HG03565 (cell line): ENCODE measurements around the gene TBCD.
"Not testable (repeated sequence)": the region's sequence is repeated elsewhere in the genome, so short reads cannot be mapped to it uniquely, and the experiment has no call there.

Source experiments
- ATAC-seq: cut with Tn5 transposase; IDR thresholded peaks from one replicate; pipeline ENCODE4 v1.9.1; 2021; ENCODE audit warnings: mild to moderate bottlenecking, moderate library complexity; ENCODE audit not compliant: unreplicated experiment

Gene TBCD

GRCh38 chr17:82756166-82756565 lies 4.3 kb downstream of the TBCD start:
- no peak for ATAC-seq

- ATAC-seq = no peak
Measured at GRCh38 chr17:82765371-82765770, 13.5 kb downstream of the TBCD start.

GRCh38 chr17:82767041-82767754 lies 15.3 kb downstream of the TBCD start:
- ATAC-seq = no peak

- no peak for ATAC-seq
Measured at GRCh38 chr17:82769041-82769440, 17.2 kb downstream of the TBCD start.

- ATAC-seq = no peak
Measured at GRCh38 chr17:82772026-82772425, 20.2 kb downstream of the TBCD start.

- ATAC-seq = not testable (repeated sequence)
Measured at GRCh38 chr17:82774456-82774855, 22.6 kb downstream of the TBCD start.

- no peak for ATAC-seq
Measured at GRCh38 chr17:82775001-82775823, 23.3 kb downstream of the TBCD start.

GRCh38 chr17:82776454-82776853 lies 24.6 kb downstream of the TBCD start:
- no peak for ATAC-seq

GRCh38 chr17:82777778-82778375 lies 26.0 kb downstream of the TBCD start:
- not testable (repeated sequence) for ATAC-seq

GRCh38 chr17:82779541-82779940 lies 27.7 kb downstream of the TBCD start:
- no peak for ATAC-seq

GRCh38 chr17:82780195-82780594 lies 28.3 kb downstream of the TBCD start:
- no peak for ATAC-seq

- ATAC-seq = no peak
Measured at GRCh38 chr17:82780971-82781893, 29.4 kb downstream of the TBCD start.

GRCh38 chr17:82781894-82782274 lies 30.0 kb downstream of the TBCD start:
- ATAC-seq = no peak

GRCh38 chr17:82782657-82783207 lies 30.9 kb downstream of the TBCD start:
- no peak for ATAC-seq

GRCh38 chr17:82783498-82783897 lies 31.6 kb downstream of the TBCD start:
- no peak for ATAC-seq

- not testable (repeated sequence) for ATAC-seq
Measured at GRCh38 chr17:82785581-82785980, 33.7 kb downstream of the TBCD start.

GRCh38 chr17:82786427-82786826 lies 34.6 kb downstream of the TBCD start:
- ATAC-seq = no peak

GRCh38 chr17:82787081-82787848 lies 35.4 kb downstream of the TBCD start:
- no peak for ATAC-seq

- ATAC-seq = no peak
Measured at GRCh38 chr17:82788206-82789001, 36.5 kb downstream of the TBCD start.
